Suppressor macrophage treated with lipopolysaccharide for 1 hour (primary cell): ENCODE data around the gene ERMAP.

ENCODE experiments used
- DNase-seq, 3 donors: peaks; one replicate each; pipeline ENCODE4 v3.0.0-alpha.2; 2020 to 2022

Gene ERMAP

DNA sequence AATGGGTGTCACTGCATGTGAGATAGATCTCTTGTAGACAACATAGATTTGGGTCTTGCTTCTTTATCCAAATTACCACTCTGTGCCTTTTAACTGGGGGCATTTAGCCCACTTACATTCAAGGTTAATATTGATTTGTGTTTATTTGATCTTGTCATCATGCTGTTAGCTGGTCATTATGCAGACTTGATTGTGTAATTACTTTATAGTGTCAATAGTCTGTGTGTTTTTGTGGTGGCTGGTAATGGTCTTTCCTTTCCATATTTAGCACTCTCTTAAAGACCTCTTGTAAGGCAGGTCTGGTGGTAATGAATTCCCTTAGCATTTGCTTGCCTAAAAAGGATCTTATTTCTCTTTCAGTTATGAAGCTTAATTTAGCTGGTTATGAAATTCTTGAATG lies 59.1 kb downstream of the ERMAP start:
- no peak for DNase-seq

DNA sequence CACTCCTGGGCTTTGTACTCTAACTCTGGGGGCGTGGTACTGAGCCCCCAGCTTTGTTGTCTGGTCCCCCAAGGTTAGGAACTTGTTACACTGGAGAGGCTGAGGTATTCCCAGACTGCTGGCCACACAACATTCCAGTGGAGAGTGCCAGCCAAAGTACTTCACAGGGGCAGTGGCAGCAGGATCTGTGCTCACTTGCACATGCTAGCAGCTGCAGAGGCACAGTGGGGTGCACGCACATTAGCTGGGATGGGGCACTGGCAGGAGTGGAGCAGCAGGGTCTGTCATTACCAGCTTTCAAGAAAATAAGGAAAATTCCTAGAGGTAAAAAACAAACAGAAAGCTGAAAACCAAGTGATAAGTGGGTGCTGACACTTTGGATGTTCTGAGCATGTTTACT lies 60.5 kb downstream of the ERMAP start:
- no peak for DNase-seq

DNA sequence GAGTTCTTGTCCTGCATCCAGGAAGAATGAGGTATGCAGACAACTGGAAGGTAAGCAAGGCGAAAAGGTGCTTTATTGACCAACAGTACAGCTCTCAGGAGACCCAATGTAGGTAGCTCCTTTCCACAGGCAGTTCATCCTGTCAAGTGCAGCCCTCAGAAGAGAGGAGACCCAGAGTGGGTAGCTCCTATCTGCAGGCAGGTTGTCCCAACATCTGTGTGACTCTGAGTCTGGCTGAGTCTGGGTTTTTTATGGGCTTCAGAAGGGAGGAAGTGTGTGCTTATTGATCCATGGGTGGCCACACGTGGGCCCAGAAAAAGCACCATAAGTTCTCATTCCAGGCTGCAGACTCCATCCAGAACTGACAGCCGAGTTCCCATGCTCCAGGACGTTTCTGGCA lies 63.5 kb downstream of the ERMAP start:
- DNase-seq: no peak

DNA sequence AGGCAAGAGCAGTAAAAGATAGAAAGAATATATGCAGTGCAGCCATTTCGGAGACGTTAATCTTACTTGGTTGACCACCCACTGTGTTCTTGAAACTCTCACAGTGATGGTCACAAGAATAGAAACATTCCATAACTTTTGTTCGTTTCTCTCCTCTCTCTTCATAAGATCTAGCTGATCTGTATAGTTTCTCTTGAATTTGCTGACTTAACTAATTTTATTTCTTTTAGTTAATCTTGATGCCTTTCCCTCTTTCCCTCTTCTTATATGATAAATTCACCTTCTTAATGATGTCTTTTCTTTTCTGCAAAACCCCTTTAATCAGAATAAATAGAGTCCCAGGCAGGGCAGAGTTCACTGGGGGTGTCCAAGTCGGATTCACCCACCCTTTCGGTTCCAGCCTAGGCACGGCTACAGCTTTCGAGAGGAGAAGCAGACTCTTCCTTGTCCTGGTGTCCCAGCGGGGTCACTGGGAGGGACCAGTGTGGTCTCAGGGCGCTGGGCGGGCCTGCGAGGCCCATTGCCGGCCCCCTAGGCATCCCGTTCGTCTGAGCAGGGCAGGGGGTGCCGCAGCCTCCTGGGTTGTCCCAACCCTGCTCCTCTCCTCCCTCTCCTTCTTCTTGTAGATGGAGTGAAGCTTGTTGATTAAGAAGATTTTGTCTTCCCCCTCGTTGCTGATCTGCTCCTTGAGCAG lies 69.3 kb downstream of the ERMAP start:
- no peak for DNase-seq

DNA sequence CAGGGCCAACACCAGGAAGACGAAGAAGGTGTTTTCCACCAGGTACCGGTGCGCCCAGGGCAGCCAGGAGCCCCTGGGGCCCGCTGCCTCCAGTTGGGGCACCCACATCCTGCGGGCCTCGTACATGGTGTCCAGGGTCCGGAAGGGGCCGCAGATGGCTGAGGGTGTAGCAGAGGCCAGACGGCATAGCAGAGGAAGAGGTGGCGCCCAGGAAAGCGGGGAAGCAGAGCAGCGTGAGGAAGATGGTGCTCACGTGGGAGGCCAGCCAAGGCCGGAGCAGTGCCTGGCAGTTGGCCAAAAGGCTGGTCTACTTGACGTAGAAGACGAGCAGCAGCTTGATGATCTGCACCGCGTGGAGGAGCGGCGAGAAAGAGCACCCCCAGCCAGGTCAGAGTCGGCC lies 69.9 kb downstream of the ERMAP start:
- DNase-seq: no peak

DNA sequence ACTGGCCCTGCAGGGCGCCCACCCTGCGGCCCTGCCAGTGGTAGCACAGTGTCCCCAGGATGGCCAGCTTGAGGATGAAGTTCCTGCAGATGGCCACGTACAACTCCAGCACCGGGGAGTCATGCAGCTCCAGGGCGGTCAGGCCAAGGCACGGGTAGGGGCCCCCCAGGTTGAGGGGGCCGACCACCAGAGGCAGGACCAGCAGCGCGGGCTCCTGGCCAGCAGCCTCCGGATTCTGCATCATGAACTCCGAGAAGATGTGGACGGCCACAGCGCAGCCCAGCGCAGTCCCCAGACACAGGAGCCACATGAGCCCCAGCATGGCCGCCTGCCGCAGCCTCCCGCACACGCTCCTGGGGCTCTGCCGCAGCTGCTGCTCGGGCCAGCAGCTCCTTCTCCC lies 70.4 kb downstream of the ERMAP start:
- no peak for DNase-seq

DNA sequence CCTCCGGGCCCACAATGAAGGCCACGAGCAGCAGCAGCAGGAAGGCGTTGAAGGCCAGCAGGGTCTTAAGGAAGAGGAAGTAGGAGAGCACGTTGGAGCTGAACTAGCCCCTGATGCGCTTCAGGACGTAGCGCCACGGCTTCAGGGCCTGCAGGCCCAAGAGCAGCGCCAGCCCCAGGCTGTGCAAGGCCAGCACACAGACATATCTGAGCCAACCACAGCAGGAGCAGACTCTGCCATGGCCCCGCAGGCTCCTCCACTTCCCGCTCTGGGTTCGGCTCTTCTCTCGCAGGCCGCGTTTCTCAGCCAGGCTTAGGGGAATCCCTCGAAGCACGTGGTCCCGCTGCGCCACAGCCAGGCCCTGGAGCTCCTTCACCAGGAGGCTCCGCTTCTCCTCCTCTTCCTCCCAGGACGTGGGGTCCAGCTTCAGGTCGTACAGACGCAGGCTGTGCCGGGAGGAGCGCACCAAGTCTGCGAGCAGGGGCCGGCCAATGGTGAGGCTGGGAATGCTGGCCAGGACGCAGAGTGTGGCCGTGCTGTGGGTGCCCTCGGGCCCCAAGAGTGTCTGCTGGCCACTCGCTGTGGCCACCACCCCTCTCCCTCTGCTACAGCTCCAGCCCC lies 71.2 kb downstream of the ERMAP start:
- DNase-seq: no peak

DNA sequence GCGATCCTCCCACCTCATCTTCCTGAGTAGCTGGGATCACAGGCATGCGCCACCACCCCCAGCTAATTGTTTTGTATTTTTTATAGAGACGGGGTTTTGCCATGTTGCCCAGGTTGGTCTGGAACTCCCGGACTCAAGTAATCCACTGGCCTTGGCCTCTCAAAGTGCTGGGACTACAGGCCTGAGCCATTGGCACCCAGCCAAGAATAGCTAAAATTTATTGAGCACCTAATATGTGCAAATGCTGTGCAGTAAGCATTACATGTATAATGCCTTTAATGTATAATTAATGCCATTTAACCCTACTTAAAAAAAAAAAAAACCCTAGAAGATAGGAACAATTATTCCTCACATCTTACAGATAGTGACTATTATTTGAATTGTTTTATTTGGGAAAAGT lies 72.3 kb downstream of the ERMAP start:
- DNase-seq: no peak

DNA sequence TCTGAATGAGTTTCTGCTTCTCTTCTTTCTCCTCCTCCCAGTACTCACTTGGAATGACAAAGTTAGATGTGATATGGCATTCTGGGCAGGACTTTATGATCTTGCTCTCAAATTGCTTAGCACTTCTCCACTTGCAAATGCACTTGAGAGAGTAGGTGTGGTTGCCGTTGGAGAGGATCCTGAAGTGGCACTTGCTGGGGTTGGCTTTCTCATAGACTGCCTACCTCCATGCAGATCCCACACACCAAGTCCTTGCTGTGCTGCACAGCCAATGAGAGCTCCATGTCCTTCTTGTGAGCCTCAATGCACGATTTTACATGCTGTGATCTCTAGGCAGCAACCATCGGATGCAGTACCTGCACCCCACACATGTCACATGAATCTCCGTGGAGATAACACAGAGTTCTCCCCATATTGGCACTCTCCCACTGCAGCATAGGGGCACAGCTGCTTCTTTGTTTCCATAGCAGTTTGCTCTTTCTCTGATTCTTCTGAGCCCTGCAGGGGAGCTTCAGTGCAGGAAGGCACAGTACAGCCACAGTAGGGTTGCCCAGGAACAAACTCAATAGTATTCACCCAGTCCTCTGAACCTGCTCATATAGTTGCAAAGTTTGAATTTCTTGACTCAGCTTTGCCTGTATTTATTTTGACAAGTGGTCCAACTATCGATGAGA lies 74.7 kb downstream of the ERMAP start:
- DNase-seq: no peak
